HepG2 (cell line): Measurements from ENCODE around the gene BMP6. TPM values are rescaled to one million over a fixed set of nuclear protein-coding genes. Genes with fewer than 3 reads are reported as not detected.

Experiments used
- AGO1 ChIP-seq: fragments of 200-400 bp; formaldehyde crosslinking; IDR thresholded peaks from 2 replicates; pipeline ENCODE4 v1.6.1; 2017; ENCODE audit warnings: mild to moderate bottlenecking, low read depth, low read length, moderate library complexity; ENCODE audit not compliant: poor library complexity, severe bottlenecking
- ARID4A ChIP-seq: sonication (generic); formaldehyde crosslinking; IDR thresholded peaks from 2 replicates; pipeline ENCODE4 v1.5.0; 2020; ENCODE audit warnings: mild to moderate bottlenecking, missing genetic modification reagents, borderline replicate concordance
- DNMT3B ChIP-seq: conservative IDR thresholded peaks from 2 replicates; pipeline ENCODE4 v1.6.1; 2016; ENCODE audit warnings: missing biosample characterization, control low read depth
- NCOR1 ChIP-seq: fragments of 200-600 bp; sonication (generic); IDR thresholded peaks from 2 replicates; pipeline ENCODE4 v1.7.0; 2017; ENCODE audit warnings: antibody characterized with exemption, low read length, borderline replicate concordance
- NPAS2 ChIP-seq: sonication (generic); formaldehyde crosslinking; IDR thresholded peaks from 2 replicates; pipeline ENCODE4 v1.8.0; 2022; ENCODE audit warnings: mild to moderate bottlenecking, missing genetic modification reagents, borderline replicate concordance
- NR1H2 ChIP-seq: sonication (generic); formaldehyde crosslinking; IDR thresholded peaks from 2 replicates; pipeline ENCODE4 v1.8.1; 2022; ENCODE audit warnings: low read depth, missing genetic modification reagents, borderline replicate concordance
- TERF1 ChIP-seq: sonication (generic); formaldehyde crosslinking; IDR thresholded peaks from 2 replicates; pipeline ENCODE4 v1.8.0; 2022; ENCODE audit warnings: mild to moderate bottlenecking, missing genetic modification reagents, moderate library complexity
- ZNF142 ChIP-seq: sonication (generic); formaldehyde crosslinking; IDR thresholded peaks from 2 replicates; pipeline ENCODE4 v1.4.0; 2020; ENCODE audit warnings: missing genetic modification reagents
- ZNF709 ChIP-seq: sonication (generic); formaldehyde crosslinking; IDR thresholded peaks from 2 replicates; pipeline ENCODE4 v1.5.0; 2020; ENCODE audit warnings: mild to moderate bottlenecking, missing genetic modification reagents
- polyA plus RNA-seq, 8 experiments: library from polyadenylated mRNA; depleted of rRNA in 3 of 8; stranded (reverse) in 7 of 8; unstranded in 1 of 8; fragments of >200 nt; fragmentation: Illumina TruSeq in 4 of 8; extraction: Trizol in 4 of 8; gene quantifications; 2 replicates each; pipeline versions ENCODE4 v1.2.1 to v1.2.3, GENCODE V29; 2011 to 2016; ENCODE audit warnings: low read depth in 4 of 8, missing spikeins in 1 of 8, mixed read lengths in 1 of 8; ENCODE audit not compliant: insufficient read depth in 1 of 8
- total RNA-seq, 5 experiments: library from RNA; depleted of rRNA; stranded (reverse); fragments of >200 nt; fragmentation: Illumina TruSeq; extraction: Trizol; gene quantifications; 2 replicates each; pipeline ENCODE4 v1.2.3, GENCODE V29; 2016; ENCODE audit warnings: low read depth in 1 of 5
- TF ChIP-seq, protein P1 (sequence below): sonication (generic); formaldehyde crosslinking; IDR thresholded peaks from 2 replicates; pipeline ENCODE4 v1.4.0; 2020; ENCODE audit warnings: missing genetic modification reagents, low read depth, mild to moderate bottlenecking, borderline replicate concordance

The BMP6 gene
- total and polyA plus RNA-seq, 2 of the 13 experiments (the other 11 are each of a cell fraction or from before 2014, with no cell fraction given), result 0.09 to 0.18 TPM

GRCh38 chr6:7680393-7681075 lies 45.4 kb upstream of the BMP6 start (continued):
- no peak for TF ChIP-seq TERF1 (CRISPR knock-in tag)
- no peak for TF ChIP-seq ARID4A
- TF ChIP-seq NR1H2 (CRISPR knock-in tag), result no peak
- no peak for TF ChIP-seq NPAS2 (CRISPR knock-in tag)
- no peak for TF ChIP-seq NCOR1
- no peak for TF ChIP-seq ZNF142 (CRISPR knock-in tag)
- no peak for TF ChIP-seq DNMT3B (CRISPR knock-in tag)
- TF ChIP-seq AGO1, result no peak
- TF ChIP-seq ZNF709 (CRISPR knock-in tag), result no peak
- TF ChIP-seq, protein P1, sequence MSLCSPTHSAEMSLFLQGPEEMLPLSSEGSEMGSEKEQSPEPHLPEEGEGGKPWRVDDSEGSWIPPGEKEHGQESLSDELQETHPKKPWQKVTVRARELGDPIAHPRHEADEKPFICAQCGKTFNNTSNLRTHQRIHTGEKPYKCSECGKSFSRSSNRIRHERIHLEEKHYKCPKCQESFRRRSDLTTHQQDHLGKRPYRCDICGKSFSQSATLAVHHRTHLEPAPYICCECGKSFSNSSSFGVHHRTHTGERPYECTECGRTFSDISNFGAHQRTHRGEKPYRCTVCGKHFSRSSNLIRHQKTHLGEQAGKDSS (CRISPR knock-in tag), result no peak
